NCI-H345 (cell line): ENCODE data around the gene GRN.
"Not testable (repeated sequence)": the region's sequence is repeated elsewhere in the genome, so short reads cannot be mapped to it uniquely, and the experiment has no call there.

Experiments
- DNase-seq: peaks from one replicate; lab custom pipeline; 2025; lab: John Stamatoyannopoulos, UW

The GRN gene

DNA sequence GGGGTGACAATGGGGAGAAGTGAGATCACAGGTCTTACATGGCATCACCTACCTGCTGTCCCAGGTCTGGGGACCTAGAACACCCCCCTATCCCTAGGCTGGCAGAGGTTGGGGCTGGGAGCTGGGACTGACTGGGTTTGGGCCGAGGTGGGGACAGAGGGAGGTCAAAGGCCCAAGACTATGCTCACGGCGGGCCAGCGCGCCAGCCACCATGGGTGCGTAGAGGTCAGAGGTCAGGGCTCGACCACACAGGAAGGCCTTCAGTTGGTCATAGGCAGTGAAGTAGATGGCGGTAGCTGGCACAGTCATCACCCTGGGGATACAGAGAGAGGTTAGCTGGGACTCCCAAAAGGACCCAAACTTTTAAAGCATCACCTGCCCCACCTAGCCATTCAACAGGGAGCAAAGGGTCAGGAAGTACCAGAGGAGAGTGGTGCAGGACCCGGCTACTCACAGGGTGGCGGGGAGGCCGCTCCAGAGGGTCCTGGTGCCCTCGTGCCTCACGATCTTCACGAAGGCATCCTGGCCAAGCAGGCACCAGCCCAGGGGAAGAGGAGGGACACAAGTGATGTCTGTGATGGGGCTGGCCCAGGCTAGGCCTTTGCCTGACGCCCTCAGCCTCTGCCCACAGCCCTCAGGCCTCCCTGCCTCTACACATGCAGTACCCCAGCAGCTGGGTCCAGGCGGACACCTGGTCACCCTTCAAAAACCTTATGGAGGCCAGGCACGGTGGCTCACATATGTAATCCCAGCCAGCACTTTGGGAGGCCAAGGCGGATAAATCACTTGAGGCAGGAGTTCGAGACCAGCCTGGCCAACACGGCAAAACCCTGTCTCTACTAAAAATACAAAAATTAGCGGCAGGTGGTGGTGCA is 23.6 kb upstream of the GRN start:
- DNase-seq: no peak

DNA sequence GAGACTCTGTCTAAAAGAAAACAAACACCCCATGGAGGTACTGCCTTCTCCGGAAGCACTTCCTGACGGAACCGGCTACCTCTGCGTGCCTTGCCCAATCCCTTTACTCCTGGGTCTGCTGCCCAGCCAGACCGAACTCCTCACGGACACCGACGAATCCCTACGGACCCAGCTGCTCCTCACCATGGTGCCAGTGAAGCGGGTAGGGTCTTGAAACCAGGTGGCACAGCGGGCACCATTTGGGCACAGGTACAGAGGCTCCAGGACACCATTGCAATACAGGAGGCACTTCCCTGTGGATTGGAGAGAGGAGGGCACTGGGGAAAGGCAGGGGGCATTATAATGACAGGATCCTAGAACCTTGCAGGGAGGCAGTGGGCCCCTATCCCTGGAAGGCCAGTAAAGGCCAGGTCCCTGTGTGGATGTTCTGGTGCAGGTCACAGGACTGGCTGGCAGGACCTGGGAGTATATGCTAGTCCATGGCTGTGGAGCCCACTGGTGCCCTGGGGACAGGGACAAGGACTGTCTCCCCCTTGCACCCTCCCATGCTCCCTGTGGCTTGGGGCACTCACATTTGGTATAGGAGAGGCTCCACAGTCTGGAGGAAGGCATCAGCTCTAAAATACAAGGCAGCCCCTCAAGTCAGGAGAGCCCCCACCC is 22.7 kb upstream of the GRN start:
- DNase-seq: no peak

DNA sequence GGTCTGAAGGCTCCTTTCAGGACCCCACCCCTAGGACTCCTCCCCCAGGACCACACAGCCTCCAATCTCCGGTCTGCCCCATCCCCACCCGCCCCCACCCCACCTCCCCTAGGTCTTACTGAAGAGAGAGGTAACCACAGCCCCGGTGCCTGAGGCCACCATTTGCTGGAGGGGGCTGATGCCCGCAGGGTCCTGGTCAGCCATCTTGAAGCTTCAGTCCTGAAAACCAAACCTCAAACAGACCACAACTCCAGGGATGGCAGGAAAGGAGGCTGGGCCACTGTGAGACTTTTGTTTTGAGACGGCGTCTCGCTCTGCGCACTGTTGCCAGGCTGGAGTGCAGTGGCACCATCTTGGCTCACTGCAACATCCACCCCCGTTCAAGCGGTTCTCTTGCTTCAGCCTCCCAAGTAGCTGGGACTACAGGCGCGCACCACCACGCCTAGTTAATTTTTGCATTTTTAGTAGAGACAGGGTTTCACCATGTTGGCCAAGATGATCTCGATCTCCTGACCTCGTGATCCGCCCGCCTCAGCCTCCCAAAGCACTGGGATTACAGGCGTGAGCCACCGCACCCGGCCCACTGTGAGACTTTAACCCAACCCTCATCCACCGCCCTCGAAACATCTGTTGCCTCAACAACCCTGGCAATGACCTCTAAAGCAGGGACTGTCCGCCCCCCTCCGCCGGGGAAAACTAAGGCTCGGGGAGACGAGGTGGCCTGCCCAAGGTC is 21.6 kb upstream of the GRN start:
- DNase-seq: no peak

DNA sequence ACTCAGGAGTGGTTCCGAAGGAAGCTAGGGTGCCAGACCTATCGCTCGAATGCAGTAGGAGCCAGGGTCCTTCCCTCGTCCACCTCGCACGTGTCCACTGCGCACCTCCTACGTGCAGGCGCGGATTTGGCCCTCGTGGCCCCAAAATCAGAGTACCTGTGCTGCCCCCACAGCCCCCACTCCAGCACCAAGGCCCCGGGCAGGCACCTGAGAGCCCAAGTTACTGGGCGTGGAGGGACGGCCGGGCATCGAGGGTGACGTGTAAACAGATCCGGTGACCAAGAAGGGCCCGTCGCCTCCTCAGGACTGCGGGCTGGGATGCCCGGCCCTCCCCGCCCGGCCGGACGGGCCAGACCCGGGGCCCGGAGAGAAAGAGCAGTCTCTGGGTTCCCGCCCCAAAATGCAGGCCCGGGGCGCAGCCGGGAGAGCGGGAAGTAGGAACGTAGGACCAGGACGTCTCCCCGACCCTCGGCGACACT is 21.0 kb upstream of the GRN start:
- DNase-seq: no peak

DNA sequence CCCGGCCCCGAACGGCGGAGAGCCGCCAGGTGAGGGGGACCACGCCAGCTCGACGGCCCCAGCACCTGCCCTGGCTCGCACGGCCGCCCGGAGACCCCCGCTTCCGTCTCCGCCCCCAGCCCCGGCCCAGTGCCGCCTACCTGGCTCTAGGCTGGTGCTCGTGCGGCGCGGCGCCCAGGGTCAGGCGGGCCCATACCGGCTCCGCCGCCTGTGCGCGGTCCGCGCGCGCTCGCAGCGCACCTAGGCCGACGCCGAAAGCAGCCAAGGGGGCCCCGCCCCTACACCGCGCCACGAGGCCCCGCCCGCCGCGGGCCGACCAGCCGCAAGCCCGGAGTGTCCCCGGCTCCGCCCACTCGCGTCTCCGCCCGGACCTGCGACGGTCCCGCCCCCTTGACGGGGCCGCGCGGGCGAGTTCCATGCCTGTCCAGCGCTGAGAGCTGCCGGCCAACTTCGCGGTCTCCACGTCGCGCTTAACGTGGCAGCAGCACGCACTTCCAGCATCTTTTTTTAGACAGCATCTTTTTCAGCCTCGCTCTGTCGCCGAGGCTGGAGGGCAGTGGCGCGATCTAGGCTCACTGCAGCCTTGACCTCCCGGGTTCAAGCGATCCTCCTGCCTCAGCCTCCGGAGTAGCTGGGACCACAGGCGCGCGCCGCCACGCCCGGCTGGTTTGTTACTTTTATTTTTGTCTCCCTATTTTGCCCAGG is 20.4 kb upstream of the GRN start, which contains the start of gene SLC25A39:
TSS of gene SLC25A39 (minus strand) at position 253 of the 705 bp plus-strand sequence. CDS start 1,261 bp downstream, outside the sequence.
- peak; percentile 95 for DNase-seq

DNA sequence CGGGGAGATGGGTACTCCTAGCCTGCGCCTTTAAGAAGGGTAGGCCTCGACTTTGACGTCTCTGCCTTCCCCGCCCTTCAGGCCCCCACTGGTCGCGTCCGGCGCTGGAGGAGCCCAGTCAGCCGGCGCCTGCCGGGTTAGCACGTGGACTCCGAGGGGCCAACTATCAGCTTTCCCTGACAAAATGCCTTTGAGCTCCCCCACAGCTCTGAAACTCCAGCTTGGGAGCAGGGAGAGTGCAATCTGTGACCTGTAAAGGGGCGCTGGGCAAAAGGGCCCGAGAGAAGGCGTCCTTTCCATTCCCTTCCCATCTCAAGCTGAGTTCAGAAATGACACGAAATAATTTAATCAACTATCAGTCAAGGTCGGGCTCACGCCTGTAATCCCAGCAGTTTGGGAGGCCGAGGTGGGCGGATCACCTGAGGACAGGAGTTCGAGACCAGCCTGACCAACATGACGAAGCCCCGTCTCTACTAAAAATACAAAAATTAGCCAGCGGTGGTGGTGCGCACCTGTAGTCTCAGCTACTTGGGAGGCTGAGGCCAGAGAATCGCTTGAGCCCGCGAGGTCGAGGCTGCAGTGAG is 18.1 kb upstream of the GRN start:
- peak; percentile 96 for DNase-seq

DNA sequence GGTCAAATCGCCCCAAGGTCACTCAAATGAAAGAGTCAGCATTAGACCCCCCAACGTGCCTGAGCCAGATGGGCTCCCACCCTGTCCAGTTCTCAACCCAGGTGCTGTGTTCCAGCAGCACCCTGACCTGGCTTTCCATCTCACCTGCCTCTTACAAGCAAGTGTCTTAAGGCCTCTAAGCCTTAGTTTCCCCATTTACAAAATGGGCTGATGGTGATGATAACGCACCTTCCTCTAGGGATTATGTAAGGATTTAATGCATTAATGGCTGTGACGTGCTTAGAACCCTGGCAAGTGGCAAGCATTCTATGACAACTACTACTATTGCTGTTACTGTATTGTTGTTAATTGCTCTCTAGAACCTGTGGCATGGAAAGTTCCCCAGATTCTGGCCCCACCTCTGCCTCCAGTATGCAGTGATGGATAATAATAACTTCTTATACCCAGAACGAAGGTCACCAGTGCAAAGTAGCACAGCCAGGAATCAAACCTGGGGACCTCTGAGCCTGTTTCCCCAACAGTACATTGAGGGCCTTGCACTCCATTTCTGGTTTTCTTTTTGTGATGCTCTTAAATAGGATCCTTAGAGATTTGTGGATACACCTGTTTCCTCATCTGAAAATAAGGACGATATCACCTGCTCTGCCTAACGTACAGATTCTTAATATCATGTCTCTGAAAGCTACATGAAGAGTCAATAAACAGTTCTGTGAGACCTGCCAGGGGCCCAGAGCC is 17.2 kb upstream of the GRN start:
- no peak for DNase-seq

DNA sequence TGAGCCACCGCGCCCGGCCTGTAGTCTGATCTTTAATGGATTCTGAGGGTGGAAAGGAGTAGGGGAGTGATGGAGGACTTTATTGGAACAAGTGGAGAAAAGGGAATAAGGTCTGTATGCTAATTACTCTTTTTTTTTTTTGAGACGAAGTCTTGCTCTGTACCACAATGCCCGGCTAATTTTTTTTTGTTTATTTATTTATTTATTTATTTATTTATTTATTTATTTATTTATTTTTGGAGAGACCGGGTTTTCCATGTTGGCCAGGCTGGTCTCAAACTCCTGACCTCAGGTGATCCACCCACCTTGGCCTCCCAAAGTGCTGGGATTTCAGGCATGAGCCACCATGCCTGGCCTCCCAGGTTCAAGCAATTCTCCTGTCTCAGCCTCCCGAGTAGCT is 15.6 kb upstream of the GRN start:
- not testable (repeated sequence) for DNase-seq

DNA sequence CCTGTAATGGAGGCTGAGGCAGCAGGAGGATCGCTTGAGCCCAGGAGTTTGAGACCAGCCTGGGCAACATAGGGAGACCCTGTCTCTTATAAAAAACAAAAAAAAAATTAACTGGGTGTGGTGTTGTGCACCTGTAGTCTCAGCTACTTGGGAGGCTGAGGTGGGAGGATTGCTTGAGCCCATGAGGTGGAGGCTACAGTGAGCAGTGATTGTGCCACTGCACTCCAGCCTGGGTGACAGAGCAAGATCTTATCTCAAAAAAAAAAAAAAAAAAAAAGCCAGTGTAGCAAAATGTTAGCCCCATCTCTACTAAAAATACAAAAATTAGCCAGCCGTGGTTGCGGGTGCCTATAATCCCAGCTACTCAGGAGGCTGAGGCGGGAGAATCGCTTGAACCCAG is 14.8 kb upstream of the GRN start:
- DNase-seq: not testable (repeated sequence)

DNA sequence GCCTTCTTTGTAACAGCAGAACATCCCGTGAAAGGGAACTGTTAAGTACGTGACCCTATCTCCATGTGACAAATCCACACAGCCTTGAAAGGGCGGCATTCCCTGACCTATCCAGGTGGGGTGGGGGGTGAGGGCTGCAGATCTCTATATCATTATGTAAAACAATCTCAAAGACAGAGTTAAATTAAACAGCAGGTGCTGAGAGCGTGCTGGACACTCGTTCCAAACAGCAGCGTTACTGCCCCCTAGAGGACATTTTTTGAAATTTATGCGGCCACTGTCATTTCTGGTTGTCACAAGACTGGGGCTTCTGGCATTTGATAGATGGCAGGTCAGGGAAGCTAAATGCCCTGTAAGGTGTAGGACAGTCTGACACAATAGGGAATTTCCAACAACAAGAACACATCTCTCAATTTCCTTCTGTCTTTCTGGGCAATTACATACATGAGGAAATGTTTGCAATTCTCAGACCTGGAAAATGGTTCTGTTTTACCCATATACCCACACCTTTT is 13.8 kb upstream of the GRN start:
- DNase-seq: peak; percentile 79

DNA sequence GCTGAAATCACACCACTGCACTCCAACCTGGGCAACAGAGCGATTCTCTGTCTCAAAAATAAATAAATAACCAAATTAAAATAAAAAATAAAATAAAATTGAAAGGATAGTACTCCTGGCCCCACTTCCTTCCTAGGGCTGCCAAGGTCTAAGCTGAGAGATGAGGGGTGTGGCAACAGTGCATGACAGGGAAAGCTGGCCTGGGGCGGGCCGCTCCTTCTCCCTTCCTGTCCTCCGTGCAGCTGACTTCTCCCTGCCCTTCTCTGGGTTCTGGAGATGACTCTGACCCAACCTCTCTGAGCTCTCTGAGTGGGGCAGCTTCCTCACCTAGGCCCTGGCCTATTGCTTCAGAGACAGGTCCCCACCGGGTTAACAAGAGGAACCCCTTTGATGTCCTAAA is 11.7 kb upstream of the GRN start:
- DNase-seq: no peak

DNA sequence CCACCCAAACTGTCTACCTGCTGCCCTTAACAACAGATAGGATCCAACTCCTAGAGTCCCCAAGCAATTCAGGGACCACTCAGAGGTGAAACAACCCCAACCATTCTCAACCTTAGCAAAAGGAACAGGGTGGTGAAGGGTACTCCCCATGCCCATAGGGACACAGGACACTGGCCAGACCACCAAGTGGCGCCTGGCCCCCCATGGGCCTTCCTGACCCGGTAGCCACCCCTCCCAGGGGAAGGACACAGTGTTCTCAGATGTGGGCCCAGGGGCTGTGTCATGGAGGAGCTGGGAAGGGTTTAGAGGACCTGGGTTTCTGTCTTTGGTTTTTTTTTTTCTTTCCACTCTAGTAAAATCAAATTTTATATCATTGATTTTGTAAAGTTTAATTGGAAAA is 10.8 kb upstream of the GRN start:
- no peak for DNase-seq

DNA sequence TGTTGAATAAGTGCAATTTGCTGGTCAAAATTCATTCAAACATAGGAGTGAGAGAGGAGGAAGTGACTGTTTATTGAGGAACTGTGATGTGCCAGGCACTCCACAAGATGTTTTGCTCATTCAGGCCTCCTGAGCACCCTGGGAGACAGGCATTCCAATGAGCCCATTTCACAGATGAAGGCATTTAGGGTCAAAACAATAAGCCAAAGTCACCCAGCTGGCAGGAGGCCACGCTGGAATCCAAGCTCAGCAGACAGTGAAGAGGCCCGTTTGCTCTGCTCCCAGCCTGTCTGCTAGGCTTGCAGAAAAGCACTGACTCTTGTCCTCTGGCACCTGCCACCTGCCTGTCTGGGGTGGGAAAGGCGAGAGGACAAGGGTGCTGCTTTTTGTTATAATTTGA is 10.4 kb upstream of the GRN start:
- DNase-seq: no peak

DNA sequence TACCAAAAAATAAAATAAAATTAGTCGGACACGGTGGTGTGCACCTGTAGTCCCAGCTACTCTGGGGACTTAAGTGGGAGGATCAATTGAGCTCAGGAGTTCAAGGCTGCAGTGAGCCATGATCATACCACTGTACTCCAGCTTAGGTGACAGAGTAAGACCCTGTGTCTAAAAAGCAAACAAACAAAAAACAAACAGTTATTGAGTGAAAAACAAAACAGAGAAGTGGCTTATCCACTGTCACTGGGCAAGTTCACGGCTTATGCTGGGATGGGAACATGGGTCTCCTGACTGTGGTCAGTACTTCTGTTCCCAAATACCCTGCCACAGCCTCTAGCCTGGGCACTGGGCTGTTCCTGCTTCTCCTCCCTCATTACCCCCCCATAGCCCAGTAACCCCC is 9.5 kb upstream of the GRN start:
- DNase-seq: no peak

DNA sequence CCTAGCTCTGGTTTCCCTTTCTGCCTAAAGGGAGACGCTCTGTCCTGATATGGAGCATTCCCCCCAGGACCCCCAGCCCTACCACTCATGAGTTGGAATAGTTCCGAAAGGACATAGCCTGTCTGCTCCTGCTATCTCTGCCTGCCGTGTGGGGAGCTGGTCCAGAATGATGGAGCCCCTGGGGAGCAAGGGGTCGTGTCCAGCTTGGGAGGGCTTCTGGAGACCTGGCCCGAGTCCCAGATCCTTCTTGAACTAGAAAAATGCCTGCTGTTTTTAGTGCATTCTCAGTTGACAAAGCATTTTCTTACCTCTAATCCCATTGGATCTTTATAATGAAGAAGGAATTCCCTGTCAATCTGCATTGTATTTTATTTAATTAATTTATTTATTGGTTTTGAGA is 9.1 kb upstream of the GRN start:
- DNase-seq: no peak

DNA sequence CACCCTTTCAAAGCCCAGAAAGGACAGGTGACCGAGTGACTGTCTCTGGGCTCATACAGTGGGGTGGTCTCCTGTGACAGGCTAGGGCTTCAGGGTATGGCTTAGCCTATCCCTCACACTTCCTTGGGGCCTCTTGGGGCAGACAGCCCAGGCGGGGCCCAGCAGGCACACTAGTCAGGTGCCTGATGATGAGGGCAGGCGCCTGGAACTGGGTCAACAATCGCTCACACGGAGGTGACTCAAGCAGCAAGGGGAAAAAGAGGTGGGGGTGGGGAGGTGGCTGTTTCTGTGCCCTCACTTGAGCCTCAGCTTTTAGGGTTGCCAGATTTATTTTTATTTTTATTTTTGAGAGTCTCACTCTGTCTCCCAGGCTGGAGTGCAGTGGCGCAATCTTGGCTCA is 6.4 kb upstream of the GRN start:
- DNase-seq: no peak

DNA sequence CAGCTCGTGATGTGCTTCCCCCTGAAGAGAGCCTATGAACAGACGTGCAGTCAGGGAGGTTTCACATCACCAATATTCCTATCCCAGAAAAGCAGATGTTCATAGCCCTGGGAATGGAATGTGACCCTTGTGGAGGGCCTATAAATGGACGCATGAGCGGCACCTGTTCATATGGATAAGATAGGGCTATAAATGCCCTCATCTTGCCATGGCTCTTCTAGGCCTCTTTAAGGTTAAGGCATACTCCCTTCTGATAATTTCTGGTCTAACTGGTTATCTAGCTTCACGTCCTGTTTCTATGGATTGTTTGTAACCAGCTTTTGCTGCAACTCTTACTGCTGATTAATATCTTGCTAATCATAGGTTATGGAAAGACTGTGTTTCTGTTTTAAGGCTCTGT is 4.5 kb upstream of the GRN start:
- not testable (repeated sequence) for DNase-seq

DNA sequence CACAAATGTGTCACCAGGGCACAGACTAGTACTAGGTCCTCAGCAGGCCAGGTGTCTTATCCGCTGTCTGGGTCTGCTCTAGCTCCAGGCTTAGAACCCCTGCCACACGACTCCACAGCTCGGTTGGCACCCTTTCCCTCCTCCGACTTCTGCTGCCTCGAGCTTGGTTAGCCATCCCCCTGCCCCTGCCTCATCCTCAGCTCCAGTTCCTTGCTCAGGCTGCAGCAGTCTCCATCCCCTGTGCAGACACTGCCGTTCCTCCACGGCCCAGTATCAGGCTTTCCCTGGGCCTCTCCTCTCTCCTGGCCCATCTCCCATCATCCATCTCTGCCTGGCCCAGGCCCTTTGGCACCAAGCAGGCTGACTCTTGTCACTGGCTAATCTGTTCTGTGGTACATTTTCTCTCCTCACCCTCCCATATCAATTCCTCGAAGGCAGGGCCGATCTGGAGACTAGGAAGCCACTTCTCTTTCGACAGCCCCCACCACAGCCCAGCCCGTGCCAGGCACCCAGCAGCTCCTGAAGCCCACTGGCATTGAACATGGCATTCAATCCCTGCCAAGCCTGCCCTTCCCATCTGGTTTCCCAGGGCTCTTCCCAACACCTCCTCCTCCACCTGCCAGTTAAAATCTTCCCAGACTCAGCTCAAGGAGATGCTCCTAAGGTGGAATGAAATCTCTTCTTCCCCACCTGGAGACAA is 1.4 kb upstream of the GRN start:
- no peak for DNase-seq

DNA sequence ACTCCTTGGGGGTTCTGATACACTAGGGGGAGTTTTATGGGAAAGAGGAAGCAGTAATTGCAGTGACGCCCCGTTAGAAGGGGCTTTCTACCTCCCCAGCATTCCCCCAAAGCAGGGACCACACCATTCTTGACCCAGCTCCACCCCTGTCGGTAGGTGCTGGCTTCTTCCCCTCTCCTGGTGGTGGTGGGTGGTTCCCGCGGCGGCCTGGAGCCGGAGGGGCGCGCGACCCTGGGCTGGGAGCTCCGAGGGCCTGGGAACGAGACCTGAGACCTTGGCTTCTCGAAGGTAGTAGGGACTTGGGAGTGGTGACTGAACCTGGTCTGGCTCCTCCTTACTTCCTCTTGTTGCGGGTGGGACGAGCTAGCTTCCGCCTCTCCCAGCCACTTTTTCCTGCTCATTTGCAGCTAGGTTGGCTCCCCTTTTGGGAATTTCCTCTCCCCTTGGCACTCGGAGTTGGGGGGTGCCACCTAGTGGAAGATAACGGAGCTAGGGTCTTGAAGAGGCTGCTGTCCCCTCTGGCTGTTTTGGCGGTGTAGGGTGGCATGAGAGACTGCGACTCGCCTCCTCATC is 438 bp downstream of the GRN start:
- DNase-seq: peak; percentile 65
